ENCODE results near the gene ZBTB8OS.
"Not testable (repeated sequence)": the region's sequence is repeated elsewhere in the genome, so short reads cannot be mapped to it uniquely, and the experiment has no call there.

The ZBTB8OS gene

DNA sequence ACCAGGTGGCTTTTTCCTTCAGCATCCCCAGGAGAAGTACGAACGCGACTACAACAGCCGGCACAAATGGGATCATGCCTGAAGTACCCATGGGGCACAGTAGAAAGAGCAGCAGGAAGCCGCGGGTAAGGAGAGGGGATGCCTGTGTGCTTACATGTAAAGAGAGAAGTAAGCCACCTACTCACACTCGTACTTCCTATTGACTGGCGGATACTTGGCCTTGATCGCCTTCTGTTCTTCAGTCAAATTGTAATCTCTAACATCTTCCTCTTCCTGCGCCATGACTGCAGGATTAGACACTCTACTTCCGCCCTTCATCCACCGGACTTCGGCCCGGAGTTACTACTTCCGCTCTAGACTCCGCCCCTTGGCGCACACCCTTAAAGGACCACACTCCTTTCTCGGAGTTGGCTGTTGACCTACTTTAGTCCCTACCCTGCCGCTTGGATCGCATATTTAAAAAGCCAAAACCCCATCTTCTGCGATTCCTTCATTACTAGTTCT, at the start of gene ZBTB8OS:
TSS of gene ZBTB8OS (minus strand) at position 303 of the 504 bp plus-strand sequence. CDS start at position 282, 21 bp downstream.
- peak within 1 kb of the TSS; percentile 97 for H3K4me3 Mint-ChIP-seq
- peak; percentile 81 for DNase-seq
- TF ChIP-seq, protein P1, sequence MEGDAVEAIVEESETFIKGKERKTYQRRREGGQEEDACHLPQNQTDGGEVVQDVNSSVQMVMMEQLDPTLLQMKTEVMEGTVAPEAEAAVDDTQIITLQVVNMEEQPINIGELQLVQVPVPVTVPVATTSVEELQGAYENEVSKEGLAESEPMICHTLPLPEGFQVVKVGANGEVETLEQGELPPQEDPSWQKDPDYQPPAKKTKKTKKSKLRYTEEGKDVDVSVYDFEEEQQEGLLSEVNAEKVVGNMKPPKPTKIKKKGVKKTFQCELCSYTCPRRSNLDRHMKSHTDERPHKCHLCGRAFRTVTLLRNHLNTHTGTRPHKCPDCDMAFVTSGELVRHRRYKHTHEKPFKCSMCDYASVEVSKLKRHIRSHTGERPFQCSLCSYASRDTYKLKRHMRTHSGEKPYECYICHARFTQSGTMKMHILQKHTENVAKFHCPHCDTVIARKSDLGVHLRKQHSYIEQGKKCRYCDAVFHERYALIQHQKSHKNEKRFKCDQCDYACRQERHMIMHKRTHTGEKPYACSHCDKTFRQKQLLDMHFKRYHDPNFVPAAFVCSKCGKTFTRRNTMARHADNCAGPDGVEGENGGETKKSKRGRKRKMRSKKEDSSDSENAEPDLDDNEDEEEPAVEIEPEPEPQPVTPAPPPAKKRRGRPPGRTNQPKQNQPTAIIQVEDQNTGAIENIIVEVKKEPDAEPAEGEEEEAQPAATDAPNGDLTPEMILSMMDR (IDR thresholded peaks at IDR 0.05), result no peak
- H3K9me3 Mint-ChIP-seq, result no peaks in the 10 kb centered on the region
- H3K27me3 Mint-ChIP-seq (ENCODE audit: low read depth, poor library complexity), result no peaks in the 10 kb centered on the region
- H3K36me3 Mint-ChIP-seq (ENCODE audit: low read depth), result peaks cover 54% of the 10 kb centered on the region
- peak within 1 kb of the TSS; percentile 100 for H3K27ac Mint-ChIP-seq
- peaks cover 51% of the 10 kb centered on the region for H3K4me1 Mint-ChIP-seq

DNA sequence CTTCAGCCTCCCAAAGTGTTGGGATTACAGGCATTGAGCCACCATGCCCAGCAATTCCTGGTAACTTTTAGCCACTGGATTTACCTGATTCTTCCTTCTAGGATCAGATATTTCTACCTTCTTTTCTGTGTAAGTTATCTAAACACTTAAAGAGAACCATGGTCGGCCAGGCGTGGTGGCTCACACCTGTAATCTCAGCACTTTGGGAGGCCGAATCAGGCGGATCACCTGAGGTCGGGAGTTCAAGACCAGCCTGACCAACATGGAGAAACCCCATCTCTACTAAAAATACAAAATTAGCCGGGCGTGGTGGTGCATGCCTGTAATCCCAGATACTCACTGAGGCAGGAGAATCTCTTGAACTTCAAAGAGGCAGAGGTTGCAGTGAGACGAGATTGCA, 46.6 kb upstream of the ZBTB8OS start:
- H3K27me3 Mint-ChIP-seq (ENCODE audit: low read depth, poor library complexity); H3K9me3 Mint-ChIP-seq; DNase-seq; H3K4me3 Mint-ChIP-seq; H3K27ac Mint-ChIP-seq; H3K36me3 Mint-ChIP-seq (ENCODE audit: low read depth): not testable (repeated sequence)
- peaks cover 18% of the 10 kb centered on the region for H3K4me1 Mint-ChIP-seq

DNA sequence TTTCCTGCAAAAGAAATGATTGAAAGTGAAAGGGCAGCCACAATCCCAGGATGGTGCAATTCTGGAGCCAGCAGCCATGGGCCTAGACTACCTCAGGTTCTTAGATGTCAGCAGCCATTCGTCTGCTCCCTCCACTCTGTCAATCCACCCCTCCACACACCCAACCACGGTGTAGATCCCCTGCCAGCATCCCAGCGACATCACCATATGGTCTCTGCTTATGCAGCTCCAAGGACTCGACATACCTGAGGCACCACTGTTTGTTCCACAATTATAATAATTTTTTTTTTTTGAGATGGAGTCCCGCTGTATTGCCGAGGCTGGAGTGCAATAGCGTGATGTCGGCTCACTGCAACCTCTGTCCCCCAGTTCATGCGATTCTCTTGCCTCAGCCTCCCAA, 45.7 kb upstream of the ZBTB8OS start:
- DNase-seq, result no peak
- Mint-ChIP-seq H3K4me1 (peaks cover 14% of the 10 kb centered on the region), H3K9me3 (no peaks in the 10 kb centered on the region), H3K27ac (no peak overlapping the region), H3K27me3 (ENCODE audit: low read depth, poor library complexity) (peaks cover 8% of the 10 kb centered on the region), H3K4me3 (no peak overlapping the region), H3K36me3 (ENCODE audit: low read depth) (peaks cover 13% of the 10 kb centered on the region)
- TF ChIP-seq, protein P1 (IDR thresholded peaks at IDR 0.05), result no peak

DNA sequence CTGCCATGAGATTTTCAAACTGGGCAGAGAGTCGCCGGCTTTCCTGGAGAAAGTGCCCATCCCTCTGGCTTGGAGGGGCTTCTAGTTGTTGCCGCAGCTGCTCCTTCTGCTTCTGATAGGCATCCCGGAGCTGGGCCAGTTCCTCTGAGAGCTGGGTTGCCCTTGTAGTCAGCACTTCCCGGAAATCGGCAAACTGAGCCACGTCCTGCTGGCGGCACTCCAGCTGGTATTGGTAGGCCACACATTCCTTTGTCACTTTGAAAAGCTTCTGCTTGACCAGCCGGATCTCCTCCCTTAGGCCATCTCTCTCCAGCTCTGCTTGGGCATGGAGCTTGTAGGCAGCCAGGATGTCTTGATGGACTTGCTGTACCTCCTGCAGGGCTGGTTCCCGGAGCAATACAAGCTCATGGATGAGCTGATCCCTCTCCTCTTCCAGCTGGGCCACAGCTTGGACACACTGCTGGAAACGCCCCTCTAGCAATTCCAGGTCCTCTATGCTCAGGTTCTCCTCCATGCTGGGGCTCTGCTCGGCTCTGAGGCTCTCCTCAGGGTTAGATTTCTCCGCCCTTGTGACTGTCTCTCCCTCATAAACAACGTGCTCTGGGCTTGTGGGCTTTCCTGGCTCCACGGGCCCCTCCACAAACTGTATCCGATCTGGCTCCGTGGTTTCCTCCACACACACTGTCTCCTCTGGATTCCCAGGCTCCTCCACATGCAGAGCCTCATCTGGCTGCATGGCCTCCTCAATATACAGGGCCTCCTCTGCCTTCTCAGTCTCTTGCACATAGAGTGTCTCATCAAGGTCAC, 45.0 kb upstream of the ZBTB8OS start:
- Mint-ChIP-seq H3K4me3 (no peak overlapping the region), H3K9me3 (no peaks in the 10 kb centered on the region), H3K27me3 (ENCODE audit: low read depth, poor library complexity) (peaks cover 6% of the 10 kb centered on the region), H3K36me3 (ENCODE audit: low read depth) (peaks cover 13% of the 10 kb centered on the region), H3K4me1 (peaks cover 14% of the 10 kb centered on the region), H3K27ac (peak overlapping the region; percentile 57)
- no peak for DNase-seq
- TF ChIP-seq, protein P1 (IDR thresholded peaks at IDR 0.05), result no peak

DNA sequence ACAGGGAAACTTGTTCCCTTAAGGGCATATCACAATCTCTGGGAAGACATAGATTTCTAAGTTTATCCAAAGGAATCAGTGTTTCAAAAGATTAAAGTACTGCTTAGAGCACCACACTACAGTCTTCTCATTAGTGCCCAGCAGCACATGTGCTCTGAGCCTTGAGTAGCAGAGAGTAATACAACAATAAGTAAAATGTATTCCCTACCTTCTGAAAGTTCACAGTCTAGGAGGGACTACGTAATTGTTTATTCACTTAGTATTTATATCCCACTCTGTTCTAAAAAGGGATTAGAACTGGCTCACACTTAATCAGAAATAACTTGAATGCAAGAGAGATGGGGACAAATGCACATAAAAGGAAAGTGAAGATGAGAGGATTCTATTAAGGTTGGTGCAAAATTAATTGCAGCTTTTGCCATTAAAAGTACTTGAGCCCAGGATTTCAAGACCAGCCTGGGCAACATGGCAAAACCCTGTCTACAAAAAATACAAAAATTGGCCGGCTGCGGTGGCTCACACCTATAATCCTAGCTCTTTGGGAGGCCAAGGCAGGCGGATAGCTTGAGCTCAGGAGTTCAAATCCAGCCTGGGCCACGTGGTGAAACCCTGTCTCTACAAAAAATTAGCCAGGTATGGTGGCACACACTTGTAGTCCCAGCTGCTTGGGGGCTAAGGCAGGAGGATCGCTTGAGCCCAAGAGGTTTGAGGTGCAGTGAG, 43.3 kb upstream of the ZBTB8OS start:
- H3K4me3 Mint-ChIP-seq, result no peak overlapping the region
- H3K4me1 Mint-ChIP-seq, result peaks cover 9% of the 10 kb centered on the region
- no peak for DNase-seq
- H3K9me3 Mint-ChIP-seq, result no peaks in the 10 kb centered on the region
- H3K36me3 Mint-ChIP-seq (ENCODE audit: low read depth), result peaks cover 18% of the 10 kb centered on the region
- H3K27me3 Mint-ChIP-seq (ENCODE audit: low read depth, poor library complexity), result peaks cover 3% of the 10 kb centered on the region
- no peak overlapping the region for H3K27ac Mint-ChIP-seq
- TF ChIP-seq, protein P1 (IDR thresholded peaks at IDR 0.05), result no peak

DNA sequence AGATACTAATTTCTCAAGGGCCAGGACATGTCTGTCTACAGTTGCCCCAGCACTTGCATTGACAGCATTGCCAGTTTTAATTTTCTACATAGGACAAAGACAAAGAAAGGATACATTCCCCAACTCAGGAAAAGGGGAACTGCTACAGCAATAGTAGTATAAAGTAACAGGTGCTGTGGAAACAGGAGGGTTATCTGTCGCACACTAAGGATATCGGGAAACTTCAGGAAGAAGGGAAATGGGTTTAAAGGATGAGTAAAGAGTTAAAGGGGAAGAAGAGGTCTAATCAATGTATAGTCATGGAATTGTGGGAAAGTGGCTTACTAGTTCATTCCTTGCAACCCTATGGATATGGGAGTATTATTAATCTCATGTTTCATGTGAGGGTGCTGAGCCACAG, 36.0 kb upstream of the ZBTB8OS start:
- TF ChIP-seq, protein P1 (IDR thresholded peaks at IDR 0.05), result no peak
- H3K9me3 Mint-ChIP-seq, result no peaks in the 10 kb centered on the region
- H3K27me3 Mint-ChIP-seq (ENCODE audit: low read depth, poor library complexity), result peaks cover 3% of the 10 kb centered on the region
- DNase-seq, result no peak
- H3K4me1 Mint-ChIP-seq, result no peaks in the 10 kb centered on the region
- no peak overlapping the region for H3K4me3 Mint-ChIP-seq
- H3K27ac Mint-ChIP-seq, result no peak overlapping the region
- H3K36me3 Mint-ChIP-seq (ENCODE audit: low read depth), result peaks cover 45% of the 10 kb centered on the region

Measured in nephron progenitor cell (in vitro differentiated cells).